ENCODE results near the gene ST6GALNAC5.
A peak's percentile ranks its signal among the peaks of the same experiment; 100 is the strongest.
"Not testable (repeated sequence)": the region's sequence is repeated elsewhere in the genome, so short reads cannot be mapped to it uniquely, and the experiment has no call there.

The ST6GALNAC5 gene

DNA sequence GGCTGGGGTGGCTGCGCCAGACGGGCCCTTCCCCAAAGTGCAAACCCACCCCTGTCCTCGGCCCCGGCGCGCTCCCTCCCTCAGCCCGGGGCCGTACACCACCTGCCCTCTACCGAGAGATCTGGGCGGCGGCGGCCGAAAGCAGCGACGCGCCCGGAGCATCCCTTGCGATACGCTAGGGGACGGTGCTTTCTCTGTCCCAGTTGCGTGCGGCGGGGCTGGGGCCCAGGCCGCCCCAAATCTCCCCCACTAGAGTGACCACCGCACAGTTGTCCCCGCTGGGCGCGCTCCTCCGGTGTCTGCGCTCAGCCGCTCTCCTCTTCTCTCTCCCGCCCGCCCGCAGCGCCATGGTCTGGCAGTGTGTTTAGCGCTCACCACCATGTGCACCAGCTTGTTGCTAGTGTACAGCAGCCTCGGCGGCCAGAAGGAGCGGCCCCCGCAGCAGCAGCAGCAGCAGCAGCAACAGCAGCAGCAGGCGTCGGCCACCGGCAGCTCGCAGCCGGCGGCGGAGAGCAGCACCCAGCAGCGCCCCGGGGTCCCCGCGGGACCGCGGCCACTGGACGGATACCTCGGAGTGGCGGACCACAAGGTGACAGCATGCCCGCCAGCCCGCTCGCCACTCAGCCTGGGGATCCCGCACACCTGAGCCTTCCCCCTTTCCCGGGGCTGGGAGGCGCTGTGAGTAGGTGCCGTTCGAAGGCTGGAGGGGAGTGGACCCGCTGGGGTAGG, 1.0 kb downstream of the ST6GALNAC5 start:
- no peak for DNase-seq (ENCODE audit: low read depth)

DNA sequence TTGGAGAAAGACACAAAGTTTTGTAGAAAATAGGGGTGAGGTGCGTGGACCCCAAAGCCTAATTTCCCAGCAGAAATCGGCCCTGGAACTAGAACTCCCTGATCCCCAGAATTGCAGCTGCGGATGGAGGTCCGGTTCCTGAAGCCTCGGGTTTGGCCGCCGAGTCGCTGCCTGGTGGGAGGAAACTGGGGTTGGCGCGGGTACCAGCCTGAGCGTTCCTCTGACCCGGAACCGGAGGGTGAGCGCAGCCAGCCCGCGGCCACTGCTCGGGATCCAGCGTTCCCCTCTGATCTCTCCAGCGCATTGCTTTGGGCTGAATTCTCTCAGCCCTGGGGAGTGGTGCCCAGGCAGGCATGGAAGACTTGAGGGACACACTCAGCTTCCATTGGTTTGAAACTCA, 1.6 kb downstream of the ST6GALNAC5 start:
- no peak for DNase-seq (ENCODE audit: low read depth)

GRCh38 chr1:76870037-76870436, 2.8 kb downstream of the ST6GALNAC5 start:
- no peak for DNase-seq (ENCODE audit: low read depth)

- no peak for DNase-seq (ENCODE audit: low read depth)
Measured at GRCh38 chr1:76871355-76871974, 4.2 kb downstream of the ST6GALNAC5 start.

DNA sequence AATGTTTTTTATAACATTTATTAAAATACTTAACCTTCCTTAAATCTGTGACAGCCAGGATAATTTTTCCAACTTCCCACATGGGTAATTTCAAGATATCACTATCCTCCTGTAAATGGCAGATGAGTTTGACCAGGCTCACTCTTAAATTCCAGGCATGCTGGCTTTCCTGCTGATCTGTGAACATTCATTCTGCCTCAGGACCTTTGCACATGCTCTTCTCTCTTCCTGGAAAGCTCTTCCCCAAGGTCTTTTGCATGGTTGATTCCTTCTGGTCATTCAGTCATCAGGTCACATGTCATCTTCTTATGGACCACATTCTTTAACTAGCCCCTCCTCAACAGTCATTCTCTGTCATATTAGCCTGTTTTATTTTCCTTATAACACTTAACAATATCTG, 5.7 kb downstream of the ST6GALNAC5 start:
- no peak for DNase-seq (ENCODE audit: low read depth)

DNA sequence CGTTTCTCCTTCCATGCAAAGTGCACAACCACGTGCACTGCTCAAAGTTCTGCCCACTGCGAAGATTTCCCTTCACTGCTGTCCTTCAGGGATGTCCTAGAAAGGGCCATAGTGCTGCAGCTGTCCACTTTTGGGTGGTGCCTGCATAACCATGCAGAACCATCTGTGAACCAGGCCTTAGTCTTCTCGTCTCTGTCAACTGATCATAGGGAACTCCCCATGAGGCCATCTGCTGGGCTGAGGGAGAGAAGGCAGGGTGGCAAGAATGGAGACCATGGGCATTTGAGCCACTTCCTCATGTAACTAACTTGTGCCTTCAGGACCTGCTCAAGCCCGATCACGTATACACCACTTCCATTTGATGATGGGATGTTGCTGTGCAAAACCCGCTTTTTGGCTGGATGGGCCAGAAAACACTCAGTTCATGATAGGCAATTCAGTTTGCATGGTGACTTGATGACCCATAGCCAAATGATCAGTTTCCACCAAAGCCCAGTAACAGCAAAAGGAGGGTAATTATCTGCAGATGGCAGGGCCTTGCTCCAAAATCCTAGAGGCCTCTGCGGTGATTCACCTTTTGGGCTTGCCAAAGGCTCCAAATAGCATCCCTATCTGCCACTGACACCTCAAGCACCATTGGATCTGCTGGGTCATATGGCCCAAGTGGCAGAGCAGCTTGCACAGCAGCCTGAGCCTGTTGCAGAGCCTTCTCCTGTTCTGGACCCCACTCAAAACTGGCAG, 9.5 kb downstream of the ST6GALNAC5 start:
- no peak for DNase-seq (ENCODE audit: low read depth)

GRCh38 chr1:76879014-76879413, 11.7 kb downstream of the ST6GALNAC5 start:
- DNase-seq (ENCODE audit: low read depth), result not testable (repeated sequence)

DNA sequence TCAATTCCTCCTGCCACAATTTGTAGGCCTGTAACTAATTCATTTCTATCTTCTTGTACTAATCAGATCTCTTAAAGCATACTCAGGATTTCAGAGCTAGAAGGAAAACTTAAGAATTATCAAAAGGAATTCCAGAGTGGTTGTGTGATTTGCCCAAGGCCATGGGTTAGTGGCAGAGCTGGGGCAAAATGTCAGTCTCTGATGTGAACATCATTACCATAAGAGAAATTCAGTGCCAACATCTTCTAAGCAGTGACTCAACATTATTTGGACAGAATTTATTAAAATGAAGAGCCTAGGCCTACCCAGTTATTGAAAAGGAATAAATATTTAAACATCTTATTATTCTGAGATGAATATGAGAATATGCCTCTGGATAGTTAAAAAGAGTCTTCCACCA, 14.5 kb downstream of the ST6GALNAC5 start:
- DNase-seq (ENCODE audit: low read depth), result no peak

DNA sequence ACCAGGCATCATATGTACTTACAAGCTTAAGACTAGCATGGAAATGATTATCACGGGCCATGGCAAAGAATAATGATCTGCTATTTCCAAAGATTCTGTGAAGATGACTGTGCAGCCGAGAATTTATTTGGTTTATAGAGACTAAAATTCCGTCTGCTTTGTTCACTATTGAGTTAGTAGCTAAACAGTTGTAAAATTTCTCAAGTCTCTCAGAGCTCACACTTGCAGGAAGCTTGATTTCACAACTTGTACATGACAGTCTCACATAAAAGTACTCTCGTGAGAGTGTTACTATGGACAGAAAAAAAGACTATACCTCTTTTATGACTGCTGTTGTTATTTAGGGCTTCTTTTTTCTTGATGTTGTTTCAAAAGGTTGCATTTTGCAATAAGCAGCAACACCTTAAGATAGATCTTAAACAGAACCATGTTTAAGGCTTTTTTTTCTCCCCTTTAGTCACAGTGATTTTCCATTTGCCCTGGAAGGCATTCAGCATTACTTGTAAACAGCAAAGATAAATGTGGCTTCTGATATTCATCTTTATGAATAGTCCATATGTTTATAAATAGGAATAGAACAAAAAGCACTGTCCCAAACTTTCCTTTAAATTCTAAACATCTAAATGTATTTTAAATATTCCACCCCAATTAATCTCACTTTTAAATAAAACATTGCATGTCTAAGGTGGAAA, 24.8 kb downstream of the ST6GALNAC5 start:
- no peak for DNase-seq (ENCODE audit: low read depth)

- no peak for DNase-seq (ENCODE audit: low read depth)
Measured at GRCh38 chr1:76892675-76893074, 25.4 kb downstream of the ST6GALNAC5 start.

DNA sequence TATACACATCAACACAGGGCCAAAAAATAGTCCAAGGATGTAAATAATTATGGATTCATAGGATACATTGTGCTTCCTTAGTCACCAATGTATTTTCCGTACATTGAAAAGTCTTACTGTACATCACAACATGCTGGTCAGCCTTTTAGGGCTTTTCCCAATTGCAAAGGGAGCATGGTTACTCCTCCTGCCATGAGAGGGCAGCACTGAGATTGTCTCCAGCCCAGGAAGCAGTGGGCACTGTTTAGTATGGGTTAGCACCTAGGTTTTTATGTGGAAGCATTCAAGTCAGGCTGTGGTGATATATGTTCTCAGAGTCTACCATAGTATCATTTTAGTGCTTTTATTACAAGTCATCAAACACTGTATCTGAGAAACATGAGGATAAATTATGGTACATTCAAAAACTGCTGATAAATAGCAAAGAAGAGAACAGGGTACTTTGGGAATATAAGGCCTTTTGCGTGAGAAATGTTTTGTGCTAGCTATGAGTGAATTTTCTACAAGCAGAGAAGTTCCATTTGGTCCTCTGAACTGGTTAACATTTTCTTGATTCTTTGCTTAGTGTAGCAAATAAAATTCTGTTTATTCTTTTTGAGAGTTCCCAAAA, 34.0 kb downstream of the ST6GALNAC5 start:
- DNase-seq (ENCODE audit: low read depth), result peak; percentile 3

DNA sequence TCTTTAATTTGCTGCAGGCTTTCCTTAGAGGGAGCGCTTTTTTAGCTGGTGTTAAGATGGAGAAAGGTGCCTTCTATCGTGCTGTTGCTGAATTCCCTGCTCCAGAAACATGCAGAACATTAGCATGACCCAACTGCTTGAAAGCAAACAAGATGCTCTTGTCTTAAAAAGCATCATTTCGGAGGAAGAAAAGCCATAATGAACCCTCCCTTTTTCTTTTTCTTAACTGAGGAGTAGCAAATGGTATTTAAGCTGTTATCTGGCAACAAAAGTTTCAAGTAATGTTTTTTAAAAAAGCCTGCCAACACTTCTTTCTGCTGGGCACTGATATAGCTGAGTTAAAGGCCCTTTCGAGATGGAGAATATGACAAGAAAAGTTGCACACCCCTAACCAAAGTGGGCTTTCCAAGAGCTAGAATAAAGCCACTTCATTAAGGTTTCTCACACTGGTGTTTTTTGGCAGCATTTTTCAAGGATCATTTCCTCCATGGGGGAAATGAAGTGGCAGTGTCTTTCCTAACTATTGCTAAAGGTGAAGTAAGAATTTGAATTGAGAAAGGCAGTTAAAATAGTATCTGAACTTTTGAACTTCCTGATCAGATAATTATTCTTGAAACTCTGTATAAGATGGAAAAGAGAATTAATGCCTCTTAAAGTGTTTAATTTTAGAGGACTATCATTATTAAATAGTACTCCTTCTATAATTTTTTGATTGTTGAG, 38.8 kb downstream of the ST6GALNAC5 start:
- DNase-seq (ENCODE audit: low read depth), result no peak

DNA sequence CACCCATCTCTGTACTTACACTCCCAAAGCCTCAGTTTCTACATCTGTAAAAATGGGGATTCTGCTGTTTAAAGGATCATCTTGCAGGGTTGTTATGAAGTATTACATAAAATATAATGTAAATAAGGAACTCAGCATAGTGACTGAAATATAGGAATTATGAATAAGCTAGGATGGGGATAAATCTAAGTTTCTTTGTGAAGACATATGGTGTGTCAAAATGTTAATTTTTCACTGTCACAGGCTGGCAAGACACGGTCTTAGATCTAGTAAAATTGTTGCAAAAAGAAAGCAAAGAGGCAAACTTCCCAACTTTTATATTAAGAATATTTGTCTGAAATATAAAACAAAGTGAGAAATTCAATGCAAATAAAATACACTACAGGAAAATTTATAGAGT, 42.0 kb downstream of the ST6GALNAC5 start:
- DNase-seq (ENCODE audit: low read depth), result no peak

DNA sequence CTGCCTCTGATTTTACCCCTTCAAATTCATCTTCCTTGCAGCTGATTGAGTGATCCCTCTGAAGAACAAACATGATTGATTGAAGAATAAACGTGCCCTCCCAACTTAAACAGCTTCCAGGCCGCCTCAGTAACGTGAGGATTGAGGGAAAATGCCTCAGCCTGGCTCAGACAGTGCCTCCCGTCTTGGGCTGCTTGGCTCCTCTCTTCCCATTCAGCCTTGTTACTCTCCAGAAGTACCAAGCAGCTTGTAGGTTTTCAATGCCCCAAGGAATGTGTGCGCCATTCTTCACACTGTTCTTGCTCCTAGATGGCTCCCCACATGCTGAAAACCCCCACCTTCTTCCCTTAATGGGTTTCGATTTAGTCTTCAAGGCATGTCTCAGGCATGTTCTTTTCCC, 51.8 kb downstream of the ST6GALNAC5 start:
- no peak for DNase-seq (ENCODE audit: low read depth)

DNA sequence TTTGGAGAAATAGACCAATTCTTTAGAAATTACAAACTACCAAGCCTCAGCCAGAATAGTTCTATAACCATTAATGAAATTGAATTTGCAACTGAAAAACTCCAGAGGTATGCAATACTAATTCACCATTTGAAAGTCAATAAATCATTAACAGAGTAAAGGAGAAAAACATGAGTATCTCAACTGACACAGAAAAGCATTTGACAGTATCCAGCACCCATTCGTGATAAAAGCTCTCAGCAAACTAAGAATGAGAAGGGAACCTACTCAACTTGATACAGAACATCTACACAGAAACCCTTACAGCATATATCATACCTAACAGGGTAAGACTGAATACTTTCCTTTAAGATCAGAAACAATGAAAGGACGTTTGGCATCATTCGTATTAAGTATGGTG, 54.3 kb downstream of the ST6GALNAC5 start:
- no peak for DNase-seq (ENCODE audit: low read depth)

GRCh38 chr1:76925825-76926224, 58.5 kb downstream of the ST6GALNAC5 start:
- DNase-seq (ENCODE audit: low read depth), result no peak

DNA sequence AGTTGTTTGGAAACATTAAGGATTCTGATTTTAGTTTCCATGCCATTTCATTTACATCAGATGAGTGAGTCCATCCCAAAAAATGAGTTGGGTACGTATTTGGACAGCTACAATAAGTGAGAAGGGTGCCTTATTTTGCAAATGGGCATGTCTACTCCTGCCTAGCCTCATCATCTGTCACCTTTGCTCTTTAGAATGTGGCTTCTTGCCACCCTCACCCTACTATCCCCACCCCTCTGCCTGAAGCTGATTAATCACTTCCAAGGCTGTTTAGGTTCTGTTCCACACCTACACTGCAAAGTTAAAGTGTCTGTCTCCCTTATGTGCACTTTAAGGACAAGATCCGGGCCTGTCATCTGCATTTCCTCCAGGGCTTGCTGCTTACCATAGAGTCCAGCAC, 61.2 kb downstream of the ST6GALNAC5 start:
- no peak for DNase-seq (ENCODE audit: low read depth)

DNA sequence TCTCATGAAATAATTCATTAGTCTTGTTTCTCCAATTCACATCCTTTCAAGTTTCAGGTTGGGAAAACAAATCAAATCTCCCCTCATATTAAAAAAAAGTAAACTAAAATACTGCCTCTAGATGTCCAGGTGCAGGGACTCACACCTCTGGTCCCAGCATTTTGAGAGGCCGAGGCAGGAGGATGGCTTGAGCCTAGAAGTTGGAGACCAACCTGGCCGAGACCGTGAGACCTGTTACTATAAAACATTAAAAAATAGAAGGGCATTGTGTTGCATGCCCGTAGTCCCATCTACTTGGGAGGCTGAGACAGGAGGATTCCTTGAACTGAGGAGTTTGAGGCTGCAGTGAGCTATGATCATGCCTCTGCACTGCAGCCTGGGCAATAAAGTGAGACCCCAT, 61.9 kb downstream of the ST6GALNAC5 start:
- DNase-seq (ENCODE audit: low read depth), result no peak

DNA sequence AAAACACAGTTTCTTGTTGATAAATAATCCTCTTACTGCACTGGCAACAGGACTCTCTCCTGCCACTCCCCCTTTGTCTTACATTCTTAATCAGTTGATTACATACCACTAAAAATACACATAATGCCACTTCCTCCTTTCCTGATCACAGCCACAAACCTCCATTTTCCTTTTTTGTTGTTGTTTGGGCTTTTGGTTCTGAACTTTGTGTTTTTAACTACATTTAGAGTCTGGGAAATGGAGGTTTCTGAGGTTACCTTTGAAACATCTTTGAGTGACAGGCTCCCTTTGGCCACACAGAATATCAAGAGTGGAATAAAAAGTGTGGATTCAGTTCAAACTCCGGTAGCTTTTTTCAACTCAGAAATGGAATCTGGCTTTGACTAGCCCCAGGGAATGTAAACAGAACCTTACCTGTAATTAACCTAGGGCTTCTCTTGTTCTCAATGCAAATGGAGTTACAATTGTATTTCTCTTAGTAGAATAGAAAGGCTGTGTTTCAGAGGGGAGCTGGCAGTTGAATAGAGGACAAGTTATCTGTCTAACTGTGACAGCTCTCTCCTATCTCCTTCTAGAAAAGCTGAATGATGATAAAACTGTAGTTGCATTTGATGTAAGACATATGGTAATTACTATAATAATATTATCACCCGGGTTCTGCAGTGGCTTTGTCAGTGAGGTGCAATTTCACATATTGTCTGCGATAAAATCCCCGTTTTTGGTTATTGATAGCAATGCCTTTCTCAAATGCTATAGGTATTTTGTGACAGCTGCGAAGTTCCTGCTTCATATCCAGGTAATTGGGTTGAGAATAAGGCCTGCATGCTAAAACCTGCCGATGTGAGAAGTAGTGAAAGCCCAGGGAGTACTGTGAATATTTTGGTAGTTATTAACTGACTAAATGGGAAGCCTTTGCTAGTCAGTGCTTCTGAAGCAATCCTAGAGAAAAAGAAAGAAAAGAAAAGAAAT, 66.9 kb downstream of the ST6GALNAC5 start:
- no peak for DNase-seq (ENCODE audit: low read depth)

GRCh38 chr1:76938304-76938703, 71.0 kb downstream of the ST6GALNAC5 start:
- DNase-seq (ENCODE audit: low read depth), result no peak
